Measurements from ENCODE around the gene SPATA4. TPM values are rescaled to one million over a fixed set of nuclear protein-coding genes. Genes with fewer than 3 reads are reported as not detected.
"Not testable (repeated sequence)": the region's sequence is repeated elsewhere in the genome, so short reads cannot be mapped to it uniquely, and the experiment has no call there.

SPATA4 gene
- polyA plus RNA-seq, 3 donors, result not detected

DNA sequence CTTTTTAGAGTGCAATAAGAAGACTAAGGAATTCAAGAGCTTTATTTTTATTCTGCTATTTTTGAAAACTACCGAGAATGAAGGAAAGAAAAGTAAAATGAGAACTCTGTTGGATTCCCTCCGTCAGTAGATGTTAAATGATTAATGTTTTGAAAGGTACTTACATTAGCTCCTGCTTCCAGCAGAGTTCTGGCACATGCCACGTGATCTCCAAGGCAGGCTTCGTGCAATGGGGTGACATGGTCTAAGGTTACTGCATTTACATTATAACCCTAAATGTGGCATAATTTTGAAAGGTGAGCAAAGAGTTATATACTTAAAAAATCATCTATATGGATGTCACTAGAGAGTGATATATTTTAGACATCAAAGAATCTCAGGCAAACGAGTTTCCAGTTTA is 26.8 kb upstream of the SPATA4 start:
- no peak overlapping the region for H3K27ac Mint-ChIP-seq
- H3K4me3 ChIP-seq (replicated peaks in 1 of 3; ENCODE audit: low read depth in 2 of 3, low read length in 3 of 3), result no peak overlapping the region
- no peak overlapping the region for H3K4me3 Mint-ChIP-seq
- H3K36me3 Mint-ChIP-seq, result no peaks in the 10 kb centered on the region
- H3K36me3 ChIP-seq (replicated peaks in 1 of 2; ENCODE audit: control insufficient read depth in 1 of 2, insufficient read depth in 2 of 2, low read length in 2 of 2), result no peaks in the 10 kb centered on the region
- H3K4me1 ChIP-seq (ENCODE audit: control insufficient read depth in 1 of 2, insufficient read depth in 2 of 2, low read length in 2 of 2), result no peaks in the 10 kb centered on the region
- no peak overlapping the region for H3K9ac ChIP-seq (ENCODE audit: insufficient read depth, low read length, poor library complexity, severe bottlenecking)
- intact Hi-C loops (cut with micrococcal nuclease), result no loop called here
- DNase-seq, result no peak
- H3K27me3 Mint-ChIP-seq (ENCODE audit: low read depth in 3 of 3), result peaks cover 0 to 3% (median 0%) of the 10 kb centered on the region in 3 donors
- no peak overlapping the region for H3K4me2 ChIP-seq (replicated peaks; ENCODE audit: extremely low read depth, low read length, poor library complexity, severe bottlenecking)
- peaks cover 0 to 2% (median 0%) of the 10 kb centered on the region in 7 donors for H3K9me3 Mint-ChIP-seq
- TF ChIP-seq, protein P1, sequence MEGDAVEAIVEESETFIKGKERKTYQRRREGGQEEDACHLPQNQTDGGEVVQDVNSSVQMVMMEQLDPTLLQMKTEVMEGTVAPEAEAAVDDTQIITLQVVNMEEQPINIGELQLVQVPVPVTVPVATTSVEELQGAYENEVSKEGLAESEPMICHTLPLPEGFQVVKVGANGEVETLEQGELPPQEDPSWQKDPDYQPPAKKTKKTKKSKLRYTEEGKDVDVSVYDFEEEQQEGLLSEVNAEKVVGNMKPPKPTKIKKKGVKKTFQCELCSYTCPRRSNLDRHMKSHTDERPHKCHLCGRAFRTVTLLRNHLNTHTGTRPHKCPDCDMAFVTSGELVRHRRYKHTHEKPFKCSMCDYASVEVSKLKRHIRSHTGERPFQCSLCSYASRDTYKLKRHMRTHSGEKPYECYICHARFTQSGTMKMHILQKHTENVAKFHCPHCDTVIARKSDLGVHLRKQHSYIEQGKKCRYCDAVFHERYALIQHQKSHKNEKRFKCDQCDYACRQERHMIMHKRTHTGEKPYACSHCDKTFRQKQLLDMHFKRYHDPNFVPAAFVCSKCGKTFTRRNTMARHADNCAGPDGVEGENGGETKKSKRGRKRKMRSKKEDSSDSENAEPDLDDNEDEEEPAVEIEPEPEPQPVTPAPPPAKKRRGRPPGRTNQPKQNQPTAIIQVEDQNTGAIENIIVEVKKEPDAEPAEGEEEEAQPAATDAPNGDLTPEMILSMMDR (IDR thresholded peaks at IDR 0.05), result no peak
- 57% methylated on average over 2 of the region's 5 CpGs for WGBS (ENCODE audit: insufficient coverage)
- H3K27ac ChIP-seq (ENCODE audit: low read depth in 1 of 2, low read length in 2 of 2), result no peak overlapping the region
- H2AFZ ChIP-seq (ENCODE audit: insufficient read depth, low read depth, low read length, poor library complexity, severe bottlenecking), result no peak overlapping the region
- no peaks in the 10 kb centered on the region for H4K20me1 ChIP-seq (ENCODE audit: insufficient read depth, low read length)
- H3K4me1 Mint-ChIP-seq, result no peaks in the 10 kb centered on the region
- H3K27me3 ChIP-seq (ENCODE audit: control insufficient read depth in 2 of 2, insufficient read depth in 2 of 2, low read length in 2 of 2), result no peaks in the 10 kb centered on the region
- no peaks in the 10 kb centered on the region for H3K9me3 ChIP-seq (replicated peaks in 1 of 2; ENCODE audit: control insufficient read depth in 1 of 2, insufficient read depth in 1 of 2, low read length in 2 of 2)
- H3K79me2 ChIP-seq (ENCODE audit: insufficient read depth, low read length), result no peaks in the 10 kb centered on the region

DNA sequence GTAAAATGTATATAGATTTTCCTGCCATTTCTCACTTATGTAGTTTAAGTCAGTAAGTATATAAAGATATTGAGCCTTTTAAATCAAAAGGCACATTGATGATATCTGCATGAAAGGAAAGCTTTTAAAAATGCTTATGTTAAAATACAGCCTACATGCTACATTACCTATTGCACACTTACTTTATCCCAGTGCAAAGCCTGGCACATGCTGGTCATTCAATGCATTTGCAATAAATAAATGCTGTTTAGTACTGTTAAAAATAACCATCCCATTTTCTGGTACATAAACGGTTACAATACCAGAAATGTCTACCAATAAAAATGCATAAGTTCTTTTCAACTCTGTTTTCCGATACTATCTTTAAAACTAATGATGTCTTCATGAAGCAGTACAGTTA is 22.1 kb upstream of the SPATA4 start:
- Histone ChIP-seq H3K9me3 (replicated peaks in 1 of 2; ENCODE audit: control insufficient read depth in 1 of 2, insufficient read depth in 1 of 2, low read length in 2 of 2) (no peaks in the 10 kb centered on the region), H3K4me1 (ENCODE audit: control insufficient read depth in 1 of 2, insufficient read depth in 2 of 2, low read length in 2 of 2) (no peaks in the 10 kb centered on the region), H4K20me1 (ENCODE audit: insufficient read depth, low read length) (no peaks in the 10 kb centered on the region), H3K27me3 (ENCODE audit: control insufficient read depth in 2 of 2, insufficient read depth in 2 of 2, low read length in 2 of 2) (peaks cover 0 to 2% of the 10 kb centered on the region in 2 donors), H3K4me2 (replicated peaks; ENCODE audit: extremely low read depth, low read length, poor library complexity, severe bottlenecking) (no peak overlapping the region), H2AFZ (ENCODE audit: insufficient read depth, low read depth, low read length, poor library complexity, severe bottlenecking) (no peak overlapping the region), H3K36me3 (replicated peaks in 1 of 2; ENCODE audit: control insufficient read depth in 1 of 2, insufficient read depth in 2 of 2, low read length in 2 of 2) (no peaks in the 10 kb centered on the region), H3K27ac (ENCODE audit: low read depth in 1 of 2, low read length in 2 of 2) (no peak overlapping the region), H3K79me2 (ENCODE audit: insufficient read depth, low read length) (no peaks in the 10 kb centered on the region), H3K4me3 (replicated peaks in 1 of 3; ENCODE audit: low read depth in 2 of 3, low read length in 3 of 3) (no peak overlapping the region), H3K9ac (ENCODE audit: insufficient read depth, low read length, poor library complexity, severe bottlenecking) (no peak overlapping the region)
- WGBS (ENCODE audit: insufficient coverage), result no CpG with 5 or more reads among the region's 2 CpGs
- H3K27me3 Mint-ChIP-seq (ENCODE audit: low read depth in 3 of 3), result no peaks in the 10 kb centered on the region
- TF ChIP-seq, protein P1 (IDR thresholded peaks at IDR 0.05), result no peak
- no peak overlapping the region for H3K27ac Mint-ChIP-seq
- H3K4me3 Mint-ChIP-seq, result no peak overlapping the region
- H3K9me3 Mint-ChIP-seq, result peaks cover 0 to 2% (median 1%) of the 10 kb centered on the region in 7 donors
- intact Hi-C loops (cut with micrococcal nuclease), result no loop called here
- no peaks in the 10 kb centered on the region for H3K36me3 Mint-ChIP-seq
- no peaks in the 10 kb centered on the region for H3K4me1 Mint-ChIP-seq
- no peak for DNase-seq

DNA sequence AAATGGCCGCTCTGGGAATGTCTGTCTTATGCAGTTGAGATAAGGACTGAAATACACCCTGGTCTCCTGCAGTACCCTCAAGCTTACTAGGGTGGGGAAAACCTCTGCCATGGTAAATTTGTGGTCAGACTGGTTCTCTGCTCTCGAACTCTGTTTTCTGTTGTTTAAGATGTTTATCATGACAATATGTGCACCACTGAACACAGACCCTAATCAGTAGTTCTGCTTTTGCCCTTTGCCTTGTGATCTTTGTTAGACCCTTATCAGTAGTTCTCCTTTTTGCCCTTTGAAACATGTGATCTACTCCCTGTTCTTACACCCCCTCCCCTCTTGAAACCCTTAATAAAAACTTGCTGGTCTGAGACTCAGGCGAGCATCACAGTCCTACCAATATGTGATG is 17.0 kb upstream of the SPATA4 start:
- H3K27ac ChIP-seq (ENCODE audit: low read depth in 1 of 2, low read length in 2 of 2); H3K36me3 ChIP-seq (replicated peaks in 1 of 2; ENCODE audit: control insufficient read depth in 1 of 2, insufficient read depth in 2 of 2, low read length in 2 of 2); H3K4me1 ChIP-seq (ENCODE audit: control insufficient read depth in 1 of 2, insufficient read depth in 2 of 2, low read length in 2 of 2); H3K4me1 Mint-ChIP-seq; H3K4me3 ChIP-seq (replicated peaks in 1 of 3; ENCODE audit: low read depth in 2 of 3, low read length in 3 of 3); H3K4me3 Mint-ChIP-seq; H3K36me3 Mint-ChIP-seq; H3K9ac ChIP-seq (ENCODE audit: insufficient read depth, low read length, poor library complexity, severe bottlenecking); H4K20me1 ChIP-seq (ENCODE audit: insufficient read depth, low read length); H3K27ac Mint-ChIP-seq; H3K4me2 ChIP-seq (replicated peaks; ENCODE audit: extremely low read depth, low read length, poor library complexity, severe bottlenecking); intact Hi-C loops (cut with micrococcal nuclease); DNase-seq; H3K9me3 ChIP-seq (replicated peaks in 1 of 2; ENCODE audit: control insufficient read depth in 1 of 2, insufficient read depth in 1 of 2, low read length in 2 of 2); H3K27me3 Mint-ChIP-seq (ENCODE audit: low read depth in 3 of 3); H3K79me2 ChIP-seq (ENCODE audit: insufficient read depth, low read length); H2AFZ ChIP-seq (ENCODE audit: insufficient read depth, low read depth, low read length, poor library complexity, severe bottlenecking); H3K27me3 ChIP-seq (ENCODE audit: control insufficient read depth in 2 of 2, insufficient read depth in 2 of 2, low read length in 2 of 2): not testable (repeated sequence)
- peaks cover 1 to 15% (median 4%) of the 10 kb centered on the region in 7 donors for H3K9me3 Mint-ChIP-seq
- 100% methylated on average over 1 of the region's 3 CpGs for WGBS (ENCODE audit: insufficient coverage)
